SU-DHL-6 (cell line): Measurements from ENCODE around the gene GPRIN3.

Experiments
- CTCF ChIP-seq: fragments of 200-600 bp; sonication (generic); IDR thresholded peaks from one replicate; pipeline ENCODE4 v1.5.1; 2017; ENCODE audit warnings: antibody characterized with exemption, mild to moderate bottlenecking, low read length, moderate library complexity; ENCODE audit not compliant: insufficient read depth, poor library complexity, severe bottlenecking
- EZH2phosphoT487 ChIP-seq: fragments of 200-600 bp; sonication (generic), shearing (Covaris generic); conservative IDR thresholded peaks from 2 replicates; pipeline ENCODE4 v1.6.1; 2018; ENCODE audit warnings: mild to moderate bottlenecking, antibody characterized with exemption, low read length, moderate library complexity, mixed read lengths

- no peak for TF ChIP-seq CTCF
- TF ChIP-seq EZH2phosphoT487 = no peak
Measured at GRCh38 chr4:89285745-89286144, 21.9 kb downstream of the GPRIN3 start.
